GM23338 (cell line): ENCODE results near the gene NTMT1. TPM values are rescaled to one million over a fixed set of nuclear protein-coding genes. Genes with fewer than 3 reads are reported as not detected.
A peak's percentile ranks its signal among the peaks of the same experiment; 100 is the strongest.

ENCODE experiments used
- CTCF ChIP-seq, 2 experiments: fragments of 200-600 bp in 1 of 2; sonication (generic) in 1 of 2; conservative IDR thresholded peaks; 2 replicates each; pipeline versions ENCODE4 v1.5.1 to v1.6.1; 2016 to 2017; ENCODE audit warnings: antibody characterized with exemption in 2 of 2, low read depth in 2 of 2, mild to moderate bottlenecking in 2 of 2, moderate library complexity in 1 of 2
- ETS1 ChIP-seq: IDR thresholded peaks from 2 replicates; pipeline ENCODE4 v1.6.1; 2016; ENCODE audit warnings: antibody characterized with exemption
- EZH2phosphoT487 ChIP-seq: fragments of 200-600 bp; sonication (generic); IDR thresholded peaks from one replicate; pipeline ENCODE4 v1.8.1; 2018; ENCODE audit warnings: antibody characterized with exemption; ENCODE audit not compliant: unreplicated experiment
- polyA plus RNA-seq: library from polyadenylated mRNA; unstranded; fragments of >200 nt; fragmentation: Nextera tagmentation; extraction: Ambion mirVana; gene quantifications from 2 replicates; pipeline ENCODE4 v1.2.1, GENCODE V29; 2016
- total RNA-seq: library from RNA; depleted of rRNA; stranded (reverse); fragments of >200 nt; shearing (Covaris generic); gene quantifications from 2 replicates; pipeline ENCODE4 v1.2.3, GENCODE V29; 2014
- TF ChIP-seq, protein P1 (sequence below): fragments of 250-450 bp; sonication (Bioruptor Pico); IDR thresholded peaks from 2 replicates; pipeline ENCODE4 v1.5.0; 2020; ENCODE audit warnings: mild to moderate bottlenecking, moderate library complexity

The NTMT1 gene
- total and polyA plus RNA-seq, 2 experiments from 2014 or later: 59.4 to 108 TPM

DNA sequence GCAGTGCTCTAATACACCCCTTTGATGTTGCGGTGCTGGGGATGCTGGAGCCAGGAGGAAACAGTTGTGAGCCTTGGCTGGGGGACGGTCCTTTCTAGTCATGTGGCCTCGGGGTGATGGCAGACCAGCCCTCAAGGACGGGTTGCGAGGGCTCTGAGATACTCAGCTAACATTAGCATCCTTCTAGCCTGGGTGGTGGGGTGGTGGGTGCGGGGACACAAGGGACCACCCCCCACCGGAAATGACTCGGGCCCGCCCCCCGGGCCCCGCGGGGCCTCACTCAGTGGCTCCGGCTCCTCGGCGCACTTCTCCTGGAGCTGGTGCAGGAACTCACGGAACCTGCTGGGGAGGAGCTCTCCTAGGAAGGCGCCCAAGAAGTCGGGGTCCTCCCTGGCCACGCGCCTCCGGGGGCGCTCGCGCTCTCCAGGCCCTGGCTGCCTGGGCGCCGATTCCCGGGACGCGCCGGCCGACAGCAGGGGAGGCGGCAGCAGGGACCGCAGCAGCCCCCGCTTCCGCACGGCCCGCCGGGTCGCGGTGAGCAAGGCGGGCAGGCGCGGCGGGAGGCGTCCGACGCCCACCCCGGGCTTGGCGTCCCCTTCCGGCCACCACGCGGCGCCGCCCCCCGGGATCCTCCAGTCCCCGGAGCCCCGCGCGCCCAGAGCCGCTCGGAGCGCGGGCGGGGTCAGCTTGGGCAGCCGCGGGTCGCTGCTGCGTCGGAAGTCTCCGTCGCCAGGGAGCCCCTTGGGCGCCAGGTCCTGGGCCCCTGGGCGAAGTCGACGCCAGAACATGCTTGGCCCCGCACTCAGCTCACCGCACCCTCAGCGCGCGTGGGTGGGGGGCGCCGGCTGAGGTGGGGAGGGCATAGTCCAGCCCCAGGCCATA, 5.9 kb upstream of the NTMT1 start (continued):
- TF ChIP-seq, protein P1, sequence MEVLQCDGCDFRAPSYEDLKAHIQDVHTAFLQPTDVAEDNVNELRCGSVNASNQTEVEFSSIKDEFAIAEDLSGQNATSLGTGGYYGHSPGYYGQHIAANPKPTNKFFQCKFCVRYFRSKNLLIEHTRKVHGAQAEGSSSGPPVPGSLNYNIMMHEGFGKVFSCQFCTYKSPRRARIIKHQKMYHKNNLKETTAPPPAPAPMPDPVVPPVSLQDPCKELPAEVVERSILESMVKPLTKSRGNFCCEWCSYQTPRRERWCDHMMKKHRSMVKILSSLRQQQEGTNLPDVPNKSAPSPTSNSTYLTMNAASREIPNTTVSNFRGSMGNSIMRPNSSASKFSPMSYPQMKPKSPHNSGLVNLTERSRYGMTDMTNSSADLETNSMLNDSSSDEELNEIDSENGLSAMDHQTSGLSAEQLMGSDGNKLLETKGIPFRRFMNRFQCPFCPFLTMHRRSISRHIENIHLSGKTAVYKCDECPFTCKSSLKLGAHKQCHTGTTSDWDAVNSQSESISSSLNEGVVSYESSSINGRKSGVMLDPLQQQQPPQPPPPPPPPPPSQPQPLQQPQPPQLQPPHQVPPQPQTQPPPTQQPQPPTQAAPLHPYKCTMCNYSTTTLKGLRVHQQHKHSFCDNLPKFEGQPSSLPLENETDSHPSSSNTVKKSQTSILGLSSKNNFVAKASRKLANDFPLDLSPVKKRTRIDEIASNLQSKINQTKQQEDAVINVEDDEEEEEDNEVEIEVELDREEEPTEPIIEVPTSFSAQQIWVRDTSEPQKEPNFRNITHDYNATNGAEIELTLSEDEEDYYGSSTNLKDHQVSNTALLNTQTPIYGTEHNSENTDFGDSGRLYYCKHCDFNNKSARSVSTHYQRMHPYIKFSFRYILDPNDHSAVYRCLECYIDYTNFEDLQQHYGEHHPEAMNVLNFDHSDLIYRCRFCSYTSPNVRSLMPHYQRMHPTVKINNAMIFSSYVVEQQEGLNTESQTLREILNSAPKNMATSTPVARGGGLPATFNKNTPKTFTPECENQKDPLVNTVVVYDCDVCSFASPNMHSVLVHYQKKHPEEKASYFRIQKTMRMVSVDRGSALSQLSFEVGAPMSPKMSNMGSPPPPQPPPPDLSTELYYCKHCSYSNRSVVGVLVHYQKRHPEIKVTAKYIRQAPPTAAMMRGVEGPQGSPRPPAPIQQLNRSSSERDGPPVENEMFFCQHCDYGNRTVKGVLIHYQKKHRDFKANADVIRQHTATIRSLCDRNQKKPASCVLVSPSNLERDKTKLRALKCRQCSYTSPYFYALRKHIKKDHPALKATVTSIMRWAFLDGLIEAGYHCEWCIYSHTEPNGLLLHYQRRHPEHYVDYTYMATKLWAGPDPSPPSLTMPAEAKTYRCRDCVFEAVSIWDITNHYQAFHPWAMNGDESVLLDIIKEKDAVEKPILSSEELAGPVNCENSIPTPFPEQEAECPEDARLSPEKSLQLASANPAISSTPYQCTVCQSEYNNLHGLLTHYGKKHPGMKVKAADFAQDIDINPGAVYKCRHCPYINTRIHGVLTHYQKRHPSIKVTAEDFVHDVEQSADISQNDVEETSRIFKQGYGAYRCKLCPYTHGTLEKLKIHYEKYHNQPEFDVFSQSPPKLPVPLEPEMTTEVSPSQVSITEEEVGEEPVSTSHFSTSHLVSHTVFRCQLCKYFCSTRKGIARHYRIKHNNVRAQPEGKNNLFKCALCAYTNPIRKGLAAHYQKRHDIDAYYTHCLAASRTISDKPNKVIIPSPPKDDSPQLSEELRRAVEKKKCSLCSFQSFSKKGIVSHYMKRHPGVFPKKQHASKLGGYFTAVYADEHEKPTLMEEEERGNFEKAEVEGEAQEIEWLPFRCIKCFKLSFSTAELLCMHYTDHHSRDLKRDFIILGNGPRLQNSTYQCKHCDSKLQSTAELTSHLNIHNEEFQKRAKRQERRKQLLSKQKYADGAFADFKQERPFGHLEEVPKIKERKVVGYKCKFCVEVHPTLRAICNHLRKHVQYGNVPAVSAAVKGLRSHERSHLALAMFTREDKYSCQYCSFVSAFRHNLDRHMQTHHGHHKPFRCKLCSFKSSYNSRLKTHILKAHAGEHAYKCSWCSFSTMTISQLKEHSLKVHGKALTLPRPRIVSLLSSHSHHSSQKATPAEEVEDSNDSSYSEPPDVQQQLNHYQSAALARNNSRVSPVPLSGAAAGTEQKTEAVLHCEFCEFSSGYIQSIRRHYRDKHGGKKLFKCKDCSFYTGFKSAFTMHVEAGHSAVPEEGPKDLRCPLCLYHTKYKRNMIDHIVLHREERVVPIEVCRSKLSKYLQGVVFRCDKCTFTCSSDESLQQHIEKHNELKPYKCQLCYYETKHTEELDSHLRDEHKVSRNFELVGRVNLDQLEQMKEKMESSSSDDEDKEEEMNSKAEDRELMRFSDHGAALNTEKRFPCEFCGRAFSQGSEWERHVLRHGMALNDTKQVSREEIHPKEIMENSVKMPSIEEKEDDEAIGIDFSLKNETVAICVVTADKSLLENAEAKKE (CRISPR knock-in tag): no peak
- TF ChIP-seq ETS1: no peak
- TF ChIP-seq CTCF (conservative IDR thresholded peaks at IDR 0.05; ENCODE audit: low read depth in 2 of 2): peak in 1 of 2 experiments; percentile 29; a peak in 2 of 4 replicates
- TF ChIP-seq EZH2phosphoT487: no peak
